GM18909 (cell line): ENCODE data around the gene SPDYE3.
"Not testable (repeated sequence)": the region's sequence is repeated elsewhere in the genome, so short reads cannot be mapped to it uniquely, and the experiment has no call there.

ENCODE experiments used
- ATAC-seq: cut with Tn5 transposase; IDR thresholded peaks from one replicate; pipeline ENCODE4 v1.9.1; 2021; ENCODE audit warnings: mild to moderate bottlenecking; ENCODE audit not compliant: unreplicated experiment, poor library complexity

The SPDYE3 gene, protein sequence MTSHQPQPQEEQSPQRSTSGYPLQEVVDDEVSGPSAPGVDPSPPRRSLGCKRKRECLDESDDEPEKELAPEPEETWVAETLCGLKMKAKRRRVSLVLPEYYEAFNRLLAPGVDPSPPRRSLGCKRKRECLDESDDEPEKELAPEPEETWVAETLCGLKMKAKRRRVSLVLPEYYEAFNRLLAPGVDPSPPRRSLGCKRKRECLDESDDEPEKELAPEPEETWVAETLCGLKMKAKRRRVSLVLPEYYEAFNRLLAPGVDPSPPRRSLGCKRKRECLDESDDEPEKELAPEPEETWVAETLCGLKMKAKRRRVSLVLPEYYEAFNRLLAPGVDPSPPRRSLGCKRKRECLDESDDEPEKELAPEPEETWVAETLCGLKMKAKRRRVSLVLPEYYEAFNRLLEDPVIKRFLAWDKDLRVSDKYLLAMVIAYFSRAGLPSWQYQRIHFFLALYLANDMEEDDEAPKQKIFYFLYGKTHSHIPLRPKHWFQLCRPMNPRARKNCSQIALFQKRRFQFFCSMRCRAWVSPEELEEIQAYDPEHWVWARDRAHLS

DNA sequence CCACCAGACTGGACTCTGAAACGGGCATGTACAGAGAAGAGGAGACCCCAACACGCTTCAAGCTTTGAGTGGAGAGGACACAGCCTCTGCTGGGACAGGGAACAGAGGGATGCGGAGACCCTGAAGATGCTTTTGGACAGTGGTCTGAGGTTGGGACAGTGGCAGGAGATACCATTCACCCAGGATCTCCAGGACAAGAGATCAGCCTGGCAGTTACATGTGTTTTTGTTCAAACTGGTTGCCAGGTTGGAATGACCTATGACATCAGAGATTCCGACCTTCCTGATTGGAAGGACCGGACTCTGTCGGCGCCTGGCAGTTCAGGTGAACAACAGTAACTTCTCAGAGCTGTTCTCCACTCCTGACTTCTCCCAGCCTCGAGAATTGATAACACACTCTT lies at the start of gene SPDYE3:
Gene SPDYE3, plus strand, starts transcription at position 301 of the 400 bp plus-strand sequence. CDS start 184 bp downstream, outside the sequence.
- not testable (repeated sequence) for ATAC-seq

DNA sequence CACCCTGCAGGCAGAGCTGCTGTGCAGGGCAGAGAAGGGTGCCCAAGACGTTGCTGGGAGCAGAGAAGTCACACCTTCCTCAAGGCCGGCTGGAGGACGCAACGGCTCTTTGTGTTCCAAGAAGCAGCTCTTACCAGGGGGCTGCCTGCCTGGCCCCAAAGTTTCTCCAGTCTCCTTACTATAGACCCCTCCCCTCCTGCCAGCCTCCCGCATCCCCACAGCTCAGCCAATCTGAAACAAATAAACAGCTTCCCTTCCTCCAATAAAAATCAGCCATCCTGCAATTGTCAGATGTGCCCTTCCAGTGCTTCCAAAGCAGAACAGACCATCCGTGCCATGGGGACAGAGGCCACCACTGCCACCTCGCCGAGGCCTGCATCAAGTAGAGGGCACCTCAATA lies 47.5 kb upstream of the SPDYE3 start:
- ATAC-seq = not testable (repeated sequence)

DNA sequence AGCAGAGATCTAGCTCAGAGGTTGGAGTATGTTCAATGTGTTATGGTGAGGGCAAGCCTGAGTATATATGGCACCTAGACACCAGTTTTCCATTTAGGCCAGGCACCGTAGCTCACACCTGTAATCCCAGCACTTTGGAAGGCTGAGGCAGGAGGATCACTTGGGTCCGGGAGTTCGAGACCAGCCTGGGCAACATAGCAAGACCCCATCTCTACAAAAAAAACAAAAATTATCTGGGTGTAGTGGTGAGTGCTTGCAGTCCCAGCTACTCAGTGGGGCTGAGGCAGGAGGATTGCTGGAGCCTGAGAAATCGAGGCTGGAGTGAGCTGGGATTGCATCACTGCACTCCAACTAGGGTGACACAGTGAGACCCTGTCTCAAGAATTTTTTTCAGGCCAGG lies 44.6 kb upstream of the SPDYE3 start:
- ATAC-seq = not testable (repeated sequence)

DNA sequence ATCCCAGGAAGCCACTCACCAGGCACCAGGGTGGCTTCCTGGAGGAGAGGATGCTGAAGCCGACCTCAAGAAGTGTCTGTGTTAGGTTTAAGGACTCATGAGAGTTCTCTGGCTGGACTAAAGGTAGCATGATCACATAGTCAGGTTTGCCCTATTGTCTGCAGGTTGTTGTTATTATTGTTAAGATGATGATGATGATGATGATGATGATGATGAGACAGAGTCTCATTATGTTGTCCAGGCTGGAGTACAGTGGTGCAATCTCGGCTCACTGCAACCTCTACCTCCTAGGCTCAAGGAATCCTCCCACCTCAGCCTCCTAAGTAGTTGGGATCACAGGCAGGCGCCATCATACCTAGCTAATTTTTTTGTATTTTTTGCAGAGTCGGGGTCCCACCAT lies 43.3 kb upstream of the SPDYE3 start:
- not testable (repeated sequence) for ATAC-seq

DNA sequence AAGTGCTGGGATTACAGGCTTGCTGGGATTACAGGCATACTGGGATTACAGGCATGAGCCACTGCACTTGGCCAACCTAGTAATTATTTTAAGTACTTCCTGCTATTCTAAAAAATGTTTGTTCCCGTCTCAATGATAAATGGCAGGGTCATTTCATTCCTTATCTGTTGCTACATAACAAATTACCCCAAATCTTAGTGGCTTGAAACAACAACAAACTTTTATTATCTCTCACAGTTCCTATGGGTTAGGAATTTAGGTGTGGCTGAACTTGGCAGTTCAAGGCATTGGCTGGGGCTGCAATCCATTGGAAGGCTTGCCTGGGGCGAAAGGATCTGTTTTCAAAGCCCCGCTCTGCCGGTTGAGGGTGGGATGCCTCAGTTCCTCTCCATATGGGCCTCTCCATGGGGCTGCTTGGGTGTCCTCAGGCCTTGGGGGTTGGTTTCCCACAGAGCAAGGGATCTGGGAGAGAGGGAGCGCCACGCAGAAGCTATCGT lies 42.8 kb upstream of the SPDYE3 start:
- ATAC-seq = not testable (repeated sequence)

DNA sequence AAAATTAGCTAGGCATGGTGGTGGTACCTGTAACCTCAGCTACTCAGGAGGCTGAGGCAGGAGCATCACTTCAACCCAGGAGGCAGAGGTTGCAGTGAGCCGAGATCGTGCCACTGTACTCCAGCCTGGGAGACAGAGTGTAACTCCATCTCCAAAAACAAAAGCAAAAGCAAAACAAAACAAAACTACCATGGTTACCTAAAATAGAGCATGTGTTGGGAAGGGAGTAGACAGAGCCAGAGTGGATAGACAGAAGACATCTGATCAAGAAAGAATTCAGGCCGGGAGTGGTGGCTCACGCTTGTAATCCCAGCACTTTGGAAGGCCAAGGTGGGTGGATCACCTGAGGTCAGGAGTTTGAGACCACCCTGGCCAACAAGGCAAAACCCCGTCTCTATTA lies 41.7 kb upstream of the SPDYE3 start:
- not testable (repeated sequence) for ATAC-seq

DNA sequence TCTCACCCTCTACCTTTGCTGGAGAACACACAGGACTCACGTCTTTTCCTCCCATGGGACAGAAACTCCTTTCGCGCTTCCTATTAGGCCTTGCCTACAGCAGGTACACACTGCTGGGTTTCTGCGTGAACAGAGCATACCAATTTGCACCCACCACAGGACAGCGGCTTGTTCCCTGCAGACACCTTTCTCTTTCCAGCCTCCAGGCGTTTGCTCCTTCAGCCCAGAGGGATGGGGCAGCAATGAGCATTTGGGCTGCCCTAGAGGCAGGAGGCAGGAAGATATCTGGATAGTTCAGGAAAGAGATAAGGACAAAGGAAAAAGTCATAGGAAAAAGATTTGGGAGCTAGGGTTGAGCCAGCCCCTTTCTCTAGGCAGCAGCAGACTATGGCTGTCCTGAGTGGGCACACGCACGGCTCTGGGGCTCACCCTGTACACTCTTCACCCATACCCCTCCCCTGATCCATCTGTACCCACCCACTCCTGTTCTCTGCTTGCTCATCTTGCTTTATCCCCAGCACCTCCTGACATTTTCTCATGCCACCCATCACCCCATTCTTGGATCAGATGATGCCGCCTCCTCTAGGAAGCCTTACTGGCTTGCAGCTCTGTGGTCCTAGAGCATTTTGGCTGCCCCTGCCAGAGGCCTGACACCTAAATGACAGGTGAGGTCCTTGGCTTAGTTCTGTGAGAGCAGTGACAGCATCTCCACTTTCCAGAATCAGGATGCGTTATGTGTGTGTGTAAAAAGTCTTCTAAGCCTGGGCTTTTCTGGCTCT lies 40.7 kb upstream of the SPDYE3 start:
- no peak for ATAC-seq

DNA sequence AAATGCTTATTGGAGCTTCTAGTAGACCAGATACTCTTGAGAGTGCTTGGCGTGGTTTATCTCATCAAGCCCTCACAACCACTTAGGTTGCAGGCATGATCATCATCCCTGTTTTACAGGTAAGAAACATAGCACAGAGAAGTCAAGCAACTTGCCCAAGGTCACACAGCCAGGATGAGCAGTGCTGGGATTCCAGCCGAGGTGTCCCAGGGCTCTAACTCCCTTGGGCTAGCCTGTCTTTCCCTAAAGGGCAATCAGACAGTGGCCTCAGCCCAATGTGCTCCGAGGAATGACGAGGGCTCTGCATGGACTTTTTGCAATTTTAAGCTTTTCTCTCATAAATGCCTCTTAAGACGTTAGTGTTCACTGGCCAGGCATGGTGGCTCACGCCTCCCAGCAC lies 39.9 kb upstream of the SPDYE3 start:
- ATAC-seq = no peak

DNA sequence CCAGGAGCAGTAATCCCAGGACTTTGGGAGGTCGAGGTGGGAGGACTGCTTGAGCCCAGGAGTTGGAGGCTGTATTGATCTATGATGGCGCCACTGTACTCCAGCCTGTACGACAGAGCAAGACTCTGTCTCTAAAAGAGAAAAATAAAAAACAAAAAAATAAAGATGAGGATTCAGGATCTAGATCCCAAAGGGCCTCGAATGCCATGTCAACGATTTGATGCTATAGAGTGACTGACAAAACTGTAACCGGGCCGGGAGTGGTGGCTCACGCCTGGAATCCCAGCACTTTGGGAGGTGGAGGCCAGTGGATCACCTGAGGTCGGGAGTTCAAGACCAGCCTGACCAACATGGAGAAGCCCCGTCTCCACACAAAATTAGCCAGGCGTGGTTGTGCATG lies 38.6 kb upstream of the SPDYE3 start:
- ATAC-seq = not testable (repeated sequence)

DNA sequence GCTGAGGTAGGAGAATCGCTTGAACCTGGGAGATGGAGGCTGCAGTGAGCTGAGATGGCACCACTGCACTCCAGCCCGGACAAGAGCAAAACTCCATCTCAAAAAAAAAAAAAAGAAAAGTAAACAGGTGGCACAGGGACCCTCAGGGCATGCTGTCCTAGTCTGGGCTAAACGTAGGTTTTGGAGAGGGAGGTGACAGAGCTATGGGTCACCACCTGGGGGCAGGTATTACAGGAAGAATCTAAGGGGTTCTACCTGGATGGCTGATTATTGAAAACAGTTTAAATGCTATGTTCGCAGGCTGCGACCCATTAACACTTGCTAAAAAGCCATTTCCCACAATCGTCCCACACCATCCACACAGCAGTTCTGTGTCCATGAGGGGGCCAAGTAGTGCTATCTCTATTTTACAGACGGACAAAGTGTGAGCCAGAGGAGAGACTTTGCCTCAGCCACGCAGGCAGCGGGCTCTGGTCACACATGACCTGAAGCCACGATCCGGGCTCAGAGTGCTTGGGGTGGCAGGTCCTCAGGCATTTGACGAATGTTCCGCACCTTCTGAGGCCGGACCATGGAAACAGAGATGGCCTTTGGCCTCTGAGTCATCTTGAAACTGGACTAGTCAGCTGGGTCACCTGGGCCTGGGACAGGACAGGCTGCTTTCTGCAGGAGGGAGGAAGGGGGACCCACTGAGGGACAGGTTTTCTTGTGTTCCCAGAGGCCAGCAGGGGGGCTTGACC lies 38.0 kb upstream of the SPDYE3 start:
- ATAC-seq = not testable (repeated sequence)

DNA sequence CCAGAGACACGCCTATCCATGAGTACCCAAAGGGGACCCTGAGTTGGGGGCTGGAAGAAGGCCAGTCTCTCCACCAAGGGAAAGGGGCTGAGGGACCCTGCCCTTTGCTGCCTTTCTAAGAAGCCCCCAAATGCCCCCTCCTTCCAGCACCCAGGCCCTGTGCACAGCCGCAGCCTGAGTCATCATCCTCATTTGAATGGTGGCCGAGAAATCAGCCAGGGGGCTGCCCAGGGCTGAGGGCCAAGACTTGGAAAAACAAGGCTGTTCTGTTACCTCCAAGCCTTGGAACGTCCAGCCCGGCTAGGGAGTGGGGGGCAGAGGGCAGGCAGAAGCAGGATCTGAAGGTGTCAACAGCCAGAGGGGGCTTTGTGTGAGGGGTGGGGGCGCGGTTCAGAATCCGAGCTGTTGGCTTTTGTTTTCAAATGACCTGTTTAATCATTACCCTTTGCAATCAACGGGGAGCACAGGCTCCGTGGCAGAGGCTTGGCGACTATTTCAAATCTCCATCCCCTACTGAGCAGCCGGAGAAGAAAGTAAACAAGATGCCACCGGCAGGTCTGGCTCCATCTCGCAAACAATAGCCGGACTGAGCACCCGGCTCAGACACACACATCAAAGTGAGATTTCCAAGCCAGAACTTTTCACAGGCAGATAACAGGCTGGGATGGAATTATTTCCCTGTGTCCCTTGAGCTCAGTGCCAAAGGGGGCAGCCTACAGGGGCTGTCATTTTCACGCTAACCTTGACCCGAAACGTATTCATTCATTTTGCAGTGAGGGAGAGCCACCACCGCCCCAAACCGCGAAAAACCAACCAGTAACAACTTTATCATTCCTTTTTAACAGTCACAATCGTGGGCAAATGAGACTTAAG lies 37.2 kb upstream of the SPDYE3 start:
- ATAC-seq = not testable (repeated sequence)

DNA sequence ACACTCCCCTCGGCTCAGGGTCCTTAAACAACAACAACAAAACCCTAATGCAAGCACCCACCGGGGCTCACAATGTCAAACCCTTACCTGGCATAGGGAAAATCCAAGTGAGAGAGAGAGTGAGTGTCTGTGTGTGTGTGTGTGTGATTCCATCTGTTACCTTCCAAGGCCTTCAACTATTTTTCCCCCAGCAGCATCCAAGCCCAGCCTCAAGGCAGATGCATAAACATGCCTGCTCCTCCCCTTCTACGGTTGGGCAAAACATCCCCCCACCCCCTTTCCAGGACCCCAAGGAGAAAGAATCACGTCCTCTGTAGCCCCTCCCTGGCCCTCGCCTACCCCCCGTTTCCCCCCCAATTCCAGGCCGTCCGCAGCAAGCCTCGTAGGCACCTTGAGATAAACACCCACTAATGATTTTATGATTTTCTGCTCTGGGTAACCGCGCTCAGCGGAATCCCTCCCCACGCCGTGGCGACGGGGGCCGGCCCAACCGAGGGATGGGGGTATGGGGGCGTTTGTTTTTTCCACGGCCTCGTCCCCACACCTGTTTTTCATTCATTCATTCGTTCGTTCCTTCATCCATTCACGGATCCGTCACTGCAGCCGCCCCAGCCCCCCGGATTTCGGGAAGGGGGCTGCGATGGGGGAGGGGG lies 36.4 kb upstream of the SPDYE3 start:
- ATAC-seq = not testable (repeated sequence)

DNA sequence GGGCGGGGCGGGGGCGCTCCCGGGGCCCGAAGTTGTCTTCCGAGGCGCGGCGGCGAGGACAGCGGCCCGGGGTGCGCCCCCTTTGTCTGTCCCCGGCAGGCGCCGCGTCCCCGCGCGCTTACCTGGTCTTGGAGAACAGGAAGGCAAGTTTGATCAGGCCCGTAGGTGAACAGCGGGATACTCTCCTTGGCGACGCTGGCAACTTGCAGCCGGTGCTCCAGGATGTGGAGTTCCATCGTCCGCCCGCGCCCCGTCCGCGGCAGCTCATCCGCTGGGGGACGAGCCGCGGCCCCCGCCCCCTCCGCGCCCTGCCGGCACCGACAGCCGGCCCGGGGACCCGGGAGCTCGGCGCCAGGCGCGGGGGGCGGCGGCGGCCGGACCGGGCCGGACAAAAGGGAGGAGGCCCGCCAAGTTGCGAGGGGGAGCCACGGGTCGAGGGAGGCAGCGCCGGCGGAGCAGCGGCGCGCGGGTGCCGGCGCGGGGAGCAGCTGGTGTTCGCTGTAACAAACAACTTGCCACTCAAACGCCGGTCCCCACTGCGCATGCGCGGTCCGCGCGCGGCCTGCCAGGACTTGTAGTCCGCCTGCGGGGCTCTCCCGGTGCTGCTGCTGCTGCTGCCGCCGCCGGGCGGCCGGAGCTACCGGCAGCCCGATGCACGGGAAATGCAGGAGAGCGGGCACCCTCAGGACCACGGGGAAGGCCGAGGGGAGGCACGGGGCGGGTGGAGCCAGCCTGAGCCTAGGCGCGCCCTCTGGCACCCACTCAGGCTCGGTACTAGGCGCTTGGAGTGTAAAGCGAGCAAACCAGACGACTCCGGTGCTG lies 35.6 kb upstream of the SPDYE3 start:
- peak; percentile 86 for ATAC-seq

DNA sequence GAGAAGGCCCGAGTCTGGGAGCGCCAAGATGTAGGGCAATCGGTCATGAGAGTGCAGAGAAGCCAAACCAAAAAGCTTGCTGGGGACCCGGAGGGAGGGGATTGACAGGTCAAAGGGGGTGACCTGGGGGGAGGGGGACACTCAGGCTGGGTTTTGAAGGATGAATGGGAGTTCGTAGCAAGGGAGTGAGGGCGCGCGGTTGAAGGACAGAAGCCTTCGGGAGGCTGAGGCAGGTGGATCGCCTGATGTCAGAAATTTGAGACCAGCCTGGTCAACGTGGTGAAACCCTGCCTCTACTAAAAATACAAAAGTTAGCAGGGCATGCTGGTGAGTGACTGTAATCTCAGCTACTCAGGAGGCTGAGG lies 35.0 kb upstream of the SPDYE3 start:
- ATAC-seq = not testable (repeated sequence)

DNA sequence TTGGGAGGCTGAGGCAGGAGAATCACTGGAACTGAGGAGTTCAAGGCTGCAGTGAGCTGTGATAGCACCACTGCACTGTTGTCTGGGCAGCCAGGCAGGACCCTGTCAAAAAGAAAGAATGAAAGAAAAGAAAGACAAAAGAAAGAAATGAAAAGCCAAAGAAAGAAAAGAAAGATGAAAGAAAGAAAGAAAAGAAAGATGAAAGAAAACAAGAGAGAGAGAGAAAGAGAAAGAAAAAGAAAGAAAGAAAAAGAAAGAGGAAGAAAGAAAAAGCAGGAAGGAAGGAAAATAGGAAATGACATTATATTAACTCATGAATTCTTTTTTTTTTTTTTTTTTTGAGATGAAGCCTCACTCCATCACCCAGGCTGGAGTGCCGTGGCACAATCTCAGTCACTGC lies 32.4 kb upstream of the SPDYE3 start:
- ATAC-seq = no peak

DNA sequence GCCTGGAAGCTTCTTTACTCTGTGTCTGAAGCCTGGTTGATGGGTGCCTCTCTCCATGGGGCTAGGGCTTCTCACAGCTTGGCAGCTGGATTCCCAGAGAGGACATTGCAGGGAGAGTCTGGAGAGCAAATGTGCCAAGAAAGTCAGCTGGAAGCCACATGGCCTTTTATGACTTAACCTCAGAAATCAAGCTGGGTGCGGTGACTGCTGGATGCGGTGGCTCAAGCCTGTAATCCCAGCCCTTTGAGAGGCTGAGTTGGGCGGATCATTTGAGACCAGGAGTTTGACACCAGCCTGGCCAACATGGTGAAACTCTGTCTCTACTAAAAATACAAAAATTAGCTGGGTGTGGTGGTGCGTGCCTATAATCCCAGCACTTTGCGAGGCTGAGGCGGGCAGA lies 31.4 kb upstream of the SPDYE3 start:
- not testable (repeated sequence) for ATAC-seq

DNA sequence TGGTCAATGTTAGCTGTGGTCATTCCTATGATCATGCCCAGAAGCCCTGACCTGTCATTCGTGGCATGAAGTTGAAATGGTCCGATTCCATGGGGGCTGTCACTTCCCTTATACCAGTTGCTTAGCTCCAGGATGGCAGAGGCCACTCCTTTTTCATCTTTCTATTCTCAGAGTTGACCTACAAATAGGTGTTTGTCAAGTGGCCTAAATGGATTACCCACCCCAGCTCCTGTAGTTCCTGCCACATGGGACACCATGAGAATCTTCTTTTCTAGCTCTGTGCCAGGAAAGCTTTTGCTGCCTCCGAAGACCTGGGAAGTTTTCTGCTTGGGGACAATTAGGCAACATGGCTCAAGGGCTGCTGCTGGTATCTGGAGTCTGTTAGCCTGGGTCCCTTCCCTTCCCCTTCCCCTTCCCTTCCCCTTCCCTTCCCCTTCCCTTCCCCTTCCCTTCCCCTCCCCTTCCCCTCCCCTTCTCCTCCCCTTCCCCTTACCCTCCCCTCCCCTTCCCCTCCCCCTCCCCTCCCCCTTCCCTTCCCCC lies 25.4 kb upstream of the SPDYE3 start:
- not testable (repeated sequence) for ATAC-seq

DNA sequence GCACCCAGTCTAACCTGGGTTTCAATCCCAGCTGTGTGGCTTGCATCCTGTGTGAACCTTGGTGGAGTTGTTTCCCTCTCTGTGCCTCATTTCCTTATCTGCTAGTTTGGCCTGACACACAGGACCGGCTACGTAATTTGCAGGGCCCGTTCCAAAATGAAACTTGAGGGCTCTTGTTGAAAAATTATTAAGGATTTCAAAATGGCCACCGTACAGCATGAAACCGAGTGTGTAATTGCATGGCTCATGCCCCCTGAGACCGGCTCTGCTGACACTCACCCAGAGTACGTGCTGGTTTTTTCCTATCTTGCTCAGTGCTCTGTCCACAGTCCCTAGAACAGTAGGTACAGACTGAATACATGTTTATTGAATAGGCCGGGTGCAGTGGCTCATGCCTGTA lies 24.4 kb upstream of the SPDYE3 start:
- ATAC-seq = not testable (repeated sequence)
